Activated CD4-positive, CD25-positive, alpha-beta regulatory T cell treated with anti-CD3 and anti-CD28 coated beads, Interleukin-2, amount 50 U/mL, for 72 hours (primary cell): Measurements from ENCODE around the gene PDK3.

ENCODE experiments used
- DNase-seq: peaks from one replicate; pipeline ENCODE4 v3.0.0; 2021

Gene PDK3

DNA sequence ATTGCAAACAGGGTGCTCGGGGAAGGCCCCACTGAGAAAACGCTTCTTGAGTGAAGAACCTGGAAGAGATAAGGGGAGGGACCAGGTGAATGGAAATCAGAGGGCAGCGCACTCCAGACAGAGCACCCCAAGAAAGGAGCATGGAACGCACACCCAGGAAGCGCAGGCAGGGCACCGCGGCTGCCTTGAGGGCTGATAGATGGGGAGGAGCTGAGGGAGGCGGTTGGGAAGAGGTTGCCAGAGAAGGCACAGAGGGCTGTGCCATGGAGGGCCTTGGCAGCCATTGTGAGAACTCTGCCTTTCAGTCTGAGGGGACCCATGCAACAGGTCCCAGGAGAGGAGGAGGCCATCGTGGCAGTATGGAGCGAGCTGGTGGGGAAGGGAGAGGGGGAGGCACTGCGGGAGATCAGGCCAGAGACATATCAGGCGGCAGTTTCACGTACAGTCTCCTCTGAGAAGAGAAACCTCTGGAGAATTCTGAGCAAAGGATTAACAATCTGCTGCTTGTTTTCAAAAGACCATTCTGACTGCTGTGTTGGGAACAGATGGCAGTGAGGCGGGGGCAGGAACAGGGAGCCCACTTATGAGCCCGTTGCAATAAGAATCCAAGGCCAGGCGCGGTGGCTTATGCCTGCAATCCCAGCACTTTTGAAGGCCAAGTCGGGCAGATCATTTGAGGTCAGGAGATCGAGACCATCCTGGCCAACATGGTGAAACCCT lies 98.4 kb downstream of the PDK3 start:
- no peak for DNase-seq

DNA sequence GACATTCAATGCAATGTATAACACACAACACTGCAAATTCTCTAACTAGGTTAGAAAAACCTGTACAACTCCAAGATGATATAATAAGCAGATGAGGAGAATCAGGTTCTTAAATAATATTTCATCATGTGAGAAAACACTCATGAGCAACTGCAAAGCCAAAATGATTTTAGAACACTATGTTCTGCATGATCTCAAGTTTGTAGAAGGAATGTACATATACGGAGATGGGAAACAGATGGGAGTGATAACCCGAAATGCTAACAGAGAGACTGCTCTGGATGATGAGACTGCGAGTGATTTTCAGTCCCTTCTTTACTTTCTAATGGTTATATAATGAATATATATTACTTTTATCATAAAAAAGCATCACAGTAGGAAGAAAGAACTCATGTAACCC lies 101.2 kb downstream of the PDK3 start:
- no peak for DNase-seq

DNA sequence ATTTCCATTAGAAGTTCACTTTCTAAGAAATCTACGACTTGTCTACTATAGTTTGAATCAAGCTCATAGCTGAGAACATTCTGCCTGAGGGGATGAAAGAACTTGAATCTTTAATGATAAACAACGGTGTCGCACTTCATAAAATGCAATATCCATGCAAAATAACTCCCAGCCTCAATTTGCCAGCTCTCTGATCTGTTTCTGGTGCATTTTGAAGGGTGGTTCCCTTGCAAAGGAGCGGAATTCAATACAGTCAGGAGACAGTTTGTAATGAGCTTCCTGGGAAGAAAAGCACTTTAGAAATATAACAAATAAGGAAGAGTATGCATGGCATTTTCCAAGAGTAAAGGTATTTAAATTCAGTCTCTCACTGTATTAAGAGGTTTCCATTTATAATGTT lies 102.1 kb downstream of the PDK3 start:
- no peak for DNase-seq

DNA sequence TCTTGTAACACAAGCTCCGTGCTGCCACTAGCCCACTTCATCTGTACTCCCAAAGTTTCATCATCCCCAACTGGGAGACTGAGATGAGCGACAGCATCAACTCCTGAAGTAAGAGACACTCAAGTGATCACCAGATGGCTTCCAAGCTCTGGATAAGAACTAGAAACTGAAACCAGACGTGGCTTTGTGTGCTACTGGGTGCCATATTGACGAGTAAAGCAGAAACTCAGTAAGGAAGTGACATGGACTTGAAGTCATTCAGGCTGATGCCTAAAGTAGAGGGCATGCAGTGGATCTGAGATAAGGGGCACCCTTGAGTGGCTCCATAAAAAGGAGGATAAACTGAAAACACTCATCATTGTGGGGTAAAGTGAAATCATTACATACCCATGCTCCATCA lies 109.7 kb downstream of the PDK3 start:
- DNase-seq, result no peak

DNA sequence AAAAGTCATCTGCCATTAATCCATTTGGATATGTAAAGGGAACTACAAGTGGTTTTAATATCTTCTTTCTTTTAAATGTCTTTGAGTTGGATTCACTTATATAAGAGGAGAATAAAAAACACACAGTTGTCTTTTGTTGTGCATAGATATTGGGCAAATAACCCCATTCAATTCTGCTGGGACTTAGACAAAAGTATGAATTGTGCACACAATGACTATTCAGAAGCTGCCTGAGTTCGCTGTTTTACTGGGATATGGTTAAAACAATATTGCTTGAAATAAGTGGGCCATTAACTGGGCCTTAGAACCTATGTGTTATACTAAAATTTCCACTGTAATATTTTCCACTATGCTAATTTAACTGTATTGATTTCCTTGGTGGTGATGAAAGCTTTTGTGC lies 110.4 kb downstream of the PDK3 start:
- no peak for DNase-seq

GRCh38 chrX:24577091-24577490 lies 112.0 kb downstream of the PDK3 start:
- no peak for DNase-seq
